Hematopoietic multipotent progenitor cell treated with erythropoietin and hydrocortisone succinate and interleukin-3 and kit ligand, for 17 days (in vitro differentiated cells): ENCODE data around the gene COMMD7.
"Not testable (repeated sequence)": the region's sequence is repeated elsewhere in the genome, so short reads cannot be mapped to it uniquely, and the experiment has no call there.

ENCODE experiments used
- DNase-seq: peaks from one replicate; pipeline ENCODE4 v3.0.0-alpha.2; 2015; ENCODE audit warnings: low spot score

Gene COMMD7

DNA sequence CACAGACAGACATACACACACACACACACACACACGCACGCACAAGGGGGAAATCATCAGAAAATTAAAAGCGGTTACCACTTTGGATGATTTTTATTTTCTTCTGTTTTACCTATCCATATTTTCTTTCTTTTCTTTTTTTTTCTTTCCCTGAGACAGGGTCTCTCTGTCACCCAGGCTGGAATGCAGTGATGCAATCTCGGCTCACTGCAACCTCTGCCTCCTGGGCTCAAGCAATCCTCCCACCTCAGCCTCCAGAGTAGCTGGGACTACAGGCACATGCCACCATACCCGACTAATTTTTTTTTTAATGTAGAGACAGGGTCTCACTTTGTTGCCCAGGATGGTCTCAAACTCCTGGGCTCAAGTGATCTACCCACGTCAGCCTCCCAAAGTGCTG lies 14.8 kb downstream of the COMMD7 start:
- DNase-seq, result not testable (repeated sequence)

DNA sequence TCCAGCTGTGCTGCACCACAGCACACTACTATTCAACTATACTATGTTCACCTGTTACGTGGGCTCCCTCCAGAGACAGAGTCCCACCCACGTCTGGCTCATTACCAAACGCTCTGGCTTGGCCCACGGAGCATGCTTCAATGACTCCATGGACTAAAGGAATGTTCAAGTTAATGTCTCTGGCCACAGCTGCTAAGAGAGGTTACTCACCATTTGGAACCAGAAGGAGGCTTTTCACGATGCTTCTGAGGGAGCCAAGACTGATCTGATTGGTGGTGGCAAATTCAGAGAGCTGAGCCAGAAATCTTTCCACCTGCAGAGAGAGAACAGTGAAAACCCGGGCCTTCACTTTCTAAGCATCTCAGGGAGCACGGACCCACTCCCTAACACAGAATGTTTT lies 15.6 kb downstream of the COMMD7 start:
- DNase-seq, result no peak

DNA sequence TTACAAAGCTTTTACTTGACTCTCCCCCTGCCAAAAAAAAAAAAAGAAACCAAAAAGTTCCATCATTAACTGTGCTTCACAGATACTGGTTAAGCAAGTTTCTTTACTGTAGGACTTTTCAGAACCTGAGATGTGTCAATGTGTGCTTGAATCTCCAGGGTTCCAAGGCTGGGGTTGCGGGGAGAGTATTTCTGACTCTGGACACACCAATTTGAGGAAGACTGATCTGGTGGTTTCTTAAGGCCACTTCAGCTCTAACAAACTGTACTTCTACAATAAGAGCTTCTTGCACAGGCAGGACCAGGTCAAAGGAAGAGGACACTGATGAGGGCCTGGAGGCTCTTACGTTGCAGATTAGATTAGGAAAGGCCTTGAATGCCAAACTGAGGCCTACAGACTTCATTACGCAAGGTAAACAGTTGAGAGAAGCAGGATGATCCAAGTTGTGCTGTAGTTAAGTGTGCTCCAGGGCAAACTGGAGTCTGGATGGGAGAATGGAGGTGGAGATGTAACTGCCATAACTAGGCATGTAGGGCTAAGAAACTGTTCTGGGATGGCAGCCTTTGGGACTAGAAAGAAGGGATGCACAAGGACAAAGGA lies 24.4 kb downstream of the COMMD7 start:
- no peak for DNase-seq

DNA sequence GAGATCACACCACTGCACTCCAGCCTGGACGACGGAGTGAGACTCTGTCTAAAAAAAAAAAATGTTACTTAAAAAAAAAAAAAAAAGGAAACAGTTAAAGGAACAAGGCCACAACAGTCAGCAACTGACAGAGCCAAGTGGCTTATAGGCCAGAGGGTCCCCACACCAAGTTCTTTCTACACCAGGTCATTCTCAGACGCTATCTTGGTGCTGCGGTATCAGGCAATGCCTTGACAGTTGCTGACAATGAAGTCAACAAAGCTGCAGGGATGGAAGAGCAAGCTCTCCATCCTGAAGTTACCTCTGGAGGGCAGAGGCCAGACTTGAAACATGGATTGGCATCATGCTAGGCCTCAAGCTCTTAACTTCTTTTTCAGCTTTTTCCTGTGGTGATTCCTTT lies 31.9 kb downstream of the COMMD7 start:
- DNase-seq, result no peak

GRCh38 chr20:32709632-32710121 lies 33.6 kb downstream of the COMMD7 start:
- no peak for DNase-seq

DNA sequence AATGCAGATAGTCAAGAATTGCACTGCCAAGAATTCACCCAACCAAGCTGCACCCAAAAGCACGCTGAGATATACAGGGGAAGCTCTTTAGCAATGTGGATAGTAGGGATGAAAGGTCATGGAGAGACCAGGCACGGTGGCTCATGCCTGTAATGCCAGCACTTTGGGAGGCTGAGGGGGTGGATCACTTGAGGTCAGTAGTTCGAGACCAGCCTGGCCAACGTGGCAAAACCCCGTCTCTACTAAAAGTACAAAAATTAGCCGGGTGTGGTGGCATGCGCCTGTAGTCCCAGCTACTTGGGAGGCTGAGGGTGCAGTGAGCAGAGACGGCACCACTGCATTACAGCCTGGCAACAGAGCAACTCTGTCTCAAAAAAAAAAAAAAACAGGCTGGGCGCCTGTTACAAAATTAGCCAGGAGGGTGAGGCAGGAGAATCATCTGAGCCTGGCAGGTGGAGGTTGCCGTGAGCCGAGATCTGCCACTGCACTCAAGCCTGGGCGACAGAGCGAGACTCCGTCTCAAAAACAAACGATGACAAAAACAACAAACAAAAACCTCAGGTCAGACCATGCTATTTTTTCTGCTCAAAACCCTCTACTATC lies 34.1 kb downstream of the COMMD7 start:
- not testable (repeated sequence) for DNase-seq

DNA sequence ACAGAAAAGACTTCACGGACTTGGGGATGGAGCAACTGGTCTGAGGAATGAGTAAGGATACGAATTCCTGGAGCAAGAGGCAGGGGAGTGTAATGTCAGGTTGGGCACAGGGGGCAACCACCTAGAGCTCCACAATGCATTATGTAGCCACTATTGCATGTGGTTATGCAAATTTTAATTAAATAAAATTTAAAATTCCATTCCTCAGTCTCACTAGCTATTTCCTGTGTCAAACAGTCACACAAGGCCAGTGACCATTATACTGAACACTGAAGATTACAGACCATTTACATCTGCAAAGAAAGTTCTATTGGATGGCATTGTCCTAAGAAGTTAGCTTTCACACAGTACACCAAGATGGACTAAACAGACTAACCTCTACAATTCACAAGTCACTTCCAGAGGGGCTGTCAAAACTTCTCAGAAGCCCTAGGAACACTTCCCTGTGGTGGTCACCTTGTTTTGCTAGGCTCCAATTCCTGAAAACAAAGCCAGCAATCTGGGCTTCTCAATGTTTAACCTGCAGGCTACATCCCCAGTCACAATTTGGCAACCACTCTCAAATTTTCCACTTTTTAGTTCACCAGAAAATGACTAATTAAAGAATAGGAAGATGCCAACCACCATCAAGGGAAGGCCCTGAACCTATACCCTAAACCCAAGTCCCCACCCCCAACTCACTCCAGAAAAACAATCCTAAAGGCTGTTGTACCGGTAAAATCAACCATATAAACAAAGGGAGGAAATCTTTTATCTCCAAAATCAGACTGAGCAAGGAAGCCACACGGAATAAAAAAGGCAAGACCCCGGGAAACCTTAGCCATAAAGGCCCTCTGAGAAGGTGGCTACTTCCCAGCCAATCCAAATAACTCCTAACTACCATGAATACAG lies 35.3 kb downstream of the COMMD7 start:
- no peak for DNase-seq

DNA sequence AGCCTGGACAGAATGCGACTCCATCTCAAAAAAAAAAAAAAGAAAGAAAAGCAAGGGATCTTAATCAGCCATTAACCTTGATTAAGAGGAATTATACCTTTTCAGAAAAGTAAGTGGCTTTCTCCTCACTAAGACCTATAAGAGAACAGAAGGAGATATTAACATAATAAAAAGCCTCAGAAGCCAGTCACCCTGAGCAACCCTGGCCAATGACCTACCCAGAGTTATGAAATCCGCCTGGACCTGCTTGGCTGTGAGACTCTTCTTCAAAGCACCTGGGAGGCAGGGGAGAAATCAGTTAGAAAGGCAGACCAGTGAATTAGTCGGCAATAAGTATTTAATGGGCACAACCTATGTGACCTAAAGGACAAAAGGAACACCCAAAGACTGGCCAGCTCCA lies 36.8 kb downstream of the COMMD7 start:
- DNase-seq, result no peak

- no peak for DNase-seq
These were observed 40.4 kb downstream of the COMMD7 start for GRCh38 chr20:32702706-32703425.

DNA sequence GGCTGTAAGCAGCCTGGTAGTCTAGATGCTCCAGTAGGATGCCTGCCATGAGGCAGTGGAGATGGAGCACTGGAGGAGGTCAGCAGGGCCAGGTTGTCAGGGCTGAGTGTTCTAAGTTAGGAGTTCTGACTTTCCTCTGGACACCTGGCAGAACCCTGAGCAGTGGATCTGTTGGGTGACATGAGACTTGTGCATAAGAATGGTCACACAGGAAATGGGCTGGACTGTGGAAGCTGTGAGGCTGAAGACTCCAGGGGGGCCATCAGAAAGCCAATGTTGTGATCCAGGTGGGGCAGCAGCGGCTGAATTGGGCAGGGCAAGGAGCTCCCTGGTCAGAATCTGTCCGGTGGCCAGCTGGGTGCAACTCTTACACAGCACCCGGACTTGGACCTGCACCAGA lies 45.7 kb downstream of the COMMD7 start:
- DNase-seq, result no peak

- DNase-seq, result no peak
These were observed 48.2 kb downstream of the COMMD7 start for GRCh38 chr20:32695089-32695488.

DNA sequence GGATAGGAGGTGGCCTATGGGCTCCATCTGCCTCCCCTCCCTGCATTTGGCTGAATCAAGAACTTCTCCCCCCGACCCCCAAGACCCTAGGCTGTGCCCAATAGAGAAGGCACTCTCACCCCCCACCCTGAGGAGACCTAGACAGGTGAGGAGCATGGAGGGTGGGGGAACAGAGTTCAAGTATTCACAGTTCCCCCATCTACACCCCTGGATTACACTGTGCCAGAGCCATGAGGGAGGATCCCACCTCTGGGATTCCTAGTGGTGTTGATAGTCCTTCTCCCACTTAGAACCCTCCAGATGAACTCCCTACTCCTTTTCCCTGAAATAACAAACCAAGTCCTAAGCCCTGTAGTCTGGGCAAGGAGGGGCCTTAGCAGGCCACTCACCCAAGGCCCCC lies 54.3 kb downstream of the COMMD7 start:
- not testable (repeated sequence) for DNase-seq

- DNase-seq, result no peak
These were observed 56.1 kb downstream of the COMMD7 start for GRCh38 chr20:32687180-32687532.

GRCh38 chr20:32686530-32687179 lies 56.6 kb downstream of the COMMD7 start:
- no peak for DNase-seq

- DNase-seq, result no peak
These were observed 57.4 kb downstream of the COMMD7 start for GRCh38 chr20:32685541-32686529.

DNA sequence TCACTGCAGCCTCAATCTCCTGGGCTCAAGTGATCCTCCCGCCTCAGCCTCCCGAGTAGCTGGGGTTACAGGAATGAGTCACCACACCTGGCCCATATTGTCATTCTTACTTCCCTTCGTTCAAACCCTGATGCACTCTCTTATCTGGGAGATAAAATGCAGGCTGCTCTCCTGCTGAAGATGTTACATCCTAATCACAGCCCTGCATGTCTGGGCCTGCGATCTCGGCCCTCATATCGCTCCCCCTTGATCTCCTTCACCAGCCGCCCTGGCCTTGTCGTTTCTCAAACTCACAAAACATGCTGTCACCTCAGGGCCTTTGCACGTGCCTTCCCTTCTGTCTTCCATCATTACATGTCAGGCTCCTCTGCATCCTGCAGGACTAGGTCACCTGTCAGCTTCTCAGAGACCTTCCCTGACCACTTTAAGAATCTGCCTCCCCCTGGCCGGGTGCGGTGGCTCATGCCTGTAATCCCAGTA lies 60.7 kb downstream of the COMMD7 start:
- DNase-seq, result no peak

DNA sequence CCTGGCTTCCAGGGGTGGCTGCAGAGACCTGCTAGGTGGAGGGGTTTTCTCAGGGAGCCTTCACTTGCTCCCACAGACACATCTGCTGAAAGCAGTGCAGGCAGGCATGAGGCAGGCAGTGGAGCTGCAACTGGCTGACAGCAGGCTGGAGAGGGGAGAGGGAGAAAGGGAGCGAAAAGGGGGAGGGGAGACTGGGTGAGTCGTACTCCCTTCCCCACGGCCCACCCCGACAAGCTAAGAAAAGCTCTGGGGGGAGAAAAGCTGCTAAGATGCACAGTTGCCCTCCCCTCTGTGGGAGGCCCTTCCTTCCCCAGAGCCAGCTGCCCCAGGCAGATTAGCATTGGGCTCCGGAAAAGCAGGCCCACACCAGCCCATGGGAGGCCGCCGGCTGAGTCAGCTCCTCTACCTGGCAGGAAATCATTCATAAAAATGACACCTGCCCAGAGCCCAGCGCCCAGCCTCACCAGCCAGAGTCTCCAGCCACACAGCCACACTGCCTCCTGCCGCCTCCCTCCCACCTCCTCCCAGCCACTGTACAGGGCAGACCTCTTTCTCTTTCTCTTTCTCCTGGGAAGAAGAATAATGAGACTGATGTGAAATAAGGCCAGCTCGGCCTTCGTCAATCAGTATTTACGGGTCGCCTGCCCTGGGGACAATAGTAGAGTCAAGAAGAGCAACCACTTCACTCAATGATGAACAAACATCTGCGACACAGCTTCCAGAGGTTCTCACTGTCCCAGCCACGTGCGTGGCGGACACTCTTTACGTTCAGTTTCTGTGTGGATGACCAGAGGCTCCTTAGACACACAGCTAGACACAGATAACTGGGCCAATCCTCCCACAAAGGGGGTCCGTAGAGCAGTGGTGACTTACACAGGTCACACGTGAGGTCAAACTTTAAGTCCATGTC lies 61.8 kb downstream of the COMMD7 start:
- no peak for DNase-seq

- DNase-seq, result no peak
These were observed 62.6 kb downstream of the COMMD7 start for GRCh38 chr20:32680544-32681174.

DNA sequence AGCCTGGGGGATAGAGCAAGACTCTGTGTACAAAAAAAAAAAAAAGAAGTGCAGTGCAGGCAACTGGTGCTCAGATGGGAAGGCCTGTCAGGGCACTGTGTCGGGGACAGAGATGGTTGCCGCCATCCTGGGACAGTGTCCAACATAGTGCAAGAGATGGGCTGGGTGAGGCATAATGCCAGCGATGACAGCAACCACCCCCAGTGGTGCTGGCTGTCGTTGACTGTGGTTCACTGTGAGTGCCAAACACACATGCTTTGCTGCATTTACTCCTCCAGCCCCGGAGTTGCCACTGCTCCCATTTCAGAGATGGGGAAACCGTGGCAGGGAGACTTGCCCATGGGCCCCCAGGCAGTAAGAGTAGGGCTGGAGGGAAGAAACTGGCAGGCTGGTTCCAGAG lies 64.3 kb downstream of the COMMD7 start:
- no peak for DNase-seq
